GM18867 (cell line): ENCODE results near the gene EGF.

ENCODE experiments used
- ATAC-seq: cut with Tn5 transposase; IDR thresholded peaks from one replicate; pipeline ENCODE4 v1.9.1; 2021; ENCODE audit warnings: mild to moderate bottlenecking, moderate library complexity; ENCODE audit not compliant: unreplicated experiment

EGF gene

GRCh38 chr4:109953556-109953955, 40.9 kb downstream of the EGF start:
- no peak for ATAC-seq

GRCh38 chr4:109955146-109955545, 42.5 kb downstream of the EGF start:
- ATAC-seq: no peak

GRCh38 chr4:109957227-109957626, 44.5 kb downstream of the EGF start:
- no peak for ATAC-seq

- peak; percentile 57 for ATAC-seq
Observed at GRCh38 chr4:109959195-109959594, 46.5 kb downstream of the EGF start.

GRCh38 chr4:109962401-109962800, 49.7 kb downstream of the EGF start:
- no peak for ATAC-seq

- ATAC-seq: no peak
Observed at GRCh38 chr4:109966891-109967481, 54.3 kb downstream of the EGF start.

- ATAC-seq: peak; percentile 53
Observed at GRCh38 chr4:109967798-109968520, 55.3 kb downstream of the EGF start.

GRCh38 chr4:109969087-109969486, 56.4 kb downstream of the EGF start:
- ATAC-seq: no peak

GRCh38 chr4:109969919-109970318, 57.2 kb downstream of the EGF start:
- no peak for ATAC-seq

GRCh38 chr4:109972786-109973528, 60.3 kb downstream of the EGF start:
- no peak for ATAC-seq

GRCh38 chr4:109973529-109973905, 60.8 kb downstream of the EGF start:
- ATAC-seq: no peak

GRCh38 chr4:109976189-109976588, 63.5 kb downstream of the EGF start:
- ATAC-seq: no peak

- no peak for ATAC-seq
Observed at GRCh38 chr4:109977854-109978501, 65.3 kb downstream of the EGF start.

GRCh38 chr4:109978704-109979454, 66.2 kb downstream of the EGF start:
- no peak for ATAC-seq

GRCh38 chr4:109979920-109980717, 67.4 kb downstream of the EGF start:
- ATAC-seq: no peak

- ATAC-seq: no peak
Observed at GRCh38 chr4:109981936-109982335, 69.3 kb downstream of the EGF start.

GRCh38 chr4:109982521-109982920, 69.8 kb downstream of the EGF start:
- no peak for ATAC-seq

GRCh38 chr4:109985993-109986974, 73.6 kb downstream of the EGF start:
- ATAC-seq: no peak

GRCh38 chr4:109989044-109989443, 76.4 kb downstream of the EGF start:
- ATAC-seq: no peak
